NCI-H69 (cell line): ENCODE results near the gene GAD2.
A peak's percentile ranks its signal among the peaks of the same experiment; 100 is the strongest.

ENCODE experiments used
- DNase-seq: peaks from one replicate; lab custom pipeline; 2025; lab: John Stamatoyannopoulos, UW

GAD2 gene

GRCh38 chr10:26216585-26217395 lies at the start of gene GAD2:
Gene GAD2 (plus strand): TSS chr10:26216774. CDS start chr10:26216810, 36 bp downstream.
- peak; percentile 62 for DNase-seq

- DNase-seq = no peak
Measured at GRCh38 chr10:26169466-26169865, 47.1 kb upstream of the GAD2 start.

GRCh38 chr10:26172131-26172530 lies 44.4 kb upstream of the GAD2 start:
- no peak for DNase-seq

- no peak for DNase-seq
Measured at GRCh38 chr10:26173837-26174236, 42.7 kb upstream of the GAD2 start.

GRCh38 chr10:26177341-26177740 lies 39.2 kb upstream of the GAD2 start:
- DNase-seq = no peak

- DNase-seq = no peak
Measured at GRCh38 chr10:26194275-26194674, 22.3 kb upstream of the GAD2 start.

GRCh38 chr10:26197248-26197647 lies 19.3 kb upstream of the GAD2 start:
- no peak for DNase-seq

- DNase-seq = no peak
Measured at GRCh38 chr10:26198119-26198518, 18.5 kb upstream of the GAD2 start.

GRCh38 chr10:26199841-26200240 lies 16.7 kb upstream of the GAD2 start:
- peak; percentile 65 for DNase-seq

- DNase-seq = no peak
Measured at GRCh38 chr10:26205223-26205622, 11.4 kb upstream of the GAD2 start.

GRCh38 chr10:26211781-26212444 lies 4.7 kb upstream of the GAD2 start:
- DNase-seq = peak; percentile 4

- no peak for DNase-seq
Measured at GRCh38 chr10:26212511-26212910, 4.1 kb upstream of the GAD2 start.

GRCh38 chr10:26213157-26213800 lies 3.3 kb upstream of the GAD2 start:
- peak; percentile 50 for DNase-seq

- DNase-seq = peak; percentile 97
Measured at GRCh38 chr10:26214004-26214403, 2.6 kb upstream of the GAD2 start.

- DNase-seq = peak; percentile 67
Measured at GRCh38 chr10:26214551-26215395, 1.8 kb upstream of the GAD2 start.

- peak; percentile 76 for DNase-seq
Measured at GRCh38 chr10:26215396-26215934, 1.1 kb upstream of the GAD2 start.

GRCh38 chr10:26215935-26216584 lies 514 bp upstream of the GAD2 start:
- DNase-seq = peak; percentile 93

- peak; percentile 91 for DNase-seq
Measured at GRCh38 chr10:26217396-26218086, 967 bp downstream of the GAD2 start.

- DNase-seq = peak; percentile 40
Measured at GRCh38 chr10:26219676-26220075, 3.1 kb downstream of the GAD2 start.

- DNase-seq = no peak
Measured at GRCh38 chr10:26220901-26221300, 4.3 kb downstream of the GAD2 start.

GRCh38 chr10:26221541-26221940 lies 5.0 kb downstream of the GAD2 start:
- peak; percentile 78 for DNase-seq
